GM15510 (cell line): ENCODE results near the gene C3orf18.

Source experiments
- POLR2A ChIP-seq: IDR thresholded peaks from 3 replicates; pipeline ENCODE4 v1.6.1; 2011; ENCODE audit warnings: borderline replicate concordance; ENCODE audit not compliant: insufficient read length; ENCODE audit errors: extremely low read depth

The C3orf18 gene

GRCh38 chr3:50549226-50549625 lies 18.3 kb downstream of the C3orf18 start:
- TF ChIP-seq POLR2A, result no peak

- no peak for TF ChIP-seq POLR2A
These were observed 21.8 kb downstream of the C3orf18 start for GRCh38 chr3:50545781-50546180.

- TF ChIP-seq POLR2A, result no peak
These were observed 25.1 kb downstream of the C3orf18 start for GRCh38 chr3:50542177-50543034.

GRCh38 chr3:50539356-50540286 lies 27.9 kb downstream of the C3orf18 start:
- no peak for TF ChIP-seq POLR2A

DNA sequence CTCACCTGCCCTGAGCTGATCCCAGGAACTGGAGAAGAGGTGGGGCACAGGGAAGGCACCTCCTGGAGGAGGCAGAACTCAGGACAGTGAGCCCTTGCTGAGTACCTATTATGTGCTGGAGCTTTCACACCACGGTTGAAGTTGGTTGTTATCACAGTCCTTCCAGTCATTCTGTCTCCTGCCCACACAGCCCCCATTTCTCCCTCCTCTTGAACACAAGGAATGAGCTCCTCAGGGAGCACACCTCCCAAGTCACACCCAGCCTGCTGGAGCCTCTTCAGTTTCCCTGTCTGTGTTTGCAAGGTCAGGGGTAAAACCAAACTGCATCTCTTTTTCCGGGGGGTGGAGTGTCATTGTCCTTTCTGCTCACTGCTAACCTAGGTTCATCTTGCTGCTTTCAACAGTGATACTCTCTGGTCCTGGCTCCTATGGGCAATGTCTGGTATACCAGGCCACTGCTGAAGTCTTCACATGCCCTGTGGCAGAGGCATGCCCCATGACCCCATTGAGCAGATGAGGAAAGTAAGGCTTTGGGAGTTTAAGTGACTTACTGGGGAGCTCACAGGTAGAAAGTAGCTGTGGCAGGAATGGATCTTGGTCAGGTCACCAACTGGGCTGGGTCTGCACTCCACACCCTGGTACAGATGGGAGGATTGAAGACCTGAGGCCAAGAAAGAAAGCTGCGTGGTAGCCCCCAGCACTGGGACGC lies 30.0 kb downstream of the C3orf18 start:
- TF ChIP-seq POLR2A, result no peak

DNA sequence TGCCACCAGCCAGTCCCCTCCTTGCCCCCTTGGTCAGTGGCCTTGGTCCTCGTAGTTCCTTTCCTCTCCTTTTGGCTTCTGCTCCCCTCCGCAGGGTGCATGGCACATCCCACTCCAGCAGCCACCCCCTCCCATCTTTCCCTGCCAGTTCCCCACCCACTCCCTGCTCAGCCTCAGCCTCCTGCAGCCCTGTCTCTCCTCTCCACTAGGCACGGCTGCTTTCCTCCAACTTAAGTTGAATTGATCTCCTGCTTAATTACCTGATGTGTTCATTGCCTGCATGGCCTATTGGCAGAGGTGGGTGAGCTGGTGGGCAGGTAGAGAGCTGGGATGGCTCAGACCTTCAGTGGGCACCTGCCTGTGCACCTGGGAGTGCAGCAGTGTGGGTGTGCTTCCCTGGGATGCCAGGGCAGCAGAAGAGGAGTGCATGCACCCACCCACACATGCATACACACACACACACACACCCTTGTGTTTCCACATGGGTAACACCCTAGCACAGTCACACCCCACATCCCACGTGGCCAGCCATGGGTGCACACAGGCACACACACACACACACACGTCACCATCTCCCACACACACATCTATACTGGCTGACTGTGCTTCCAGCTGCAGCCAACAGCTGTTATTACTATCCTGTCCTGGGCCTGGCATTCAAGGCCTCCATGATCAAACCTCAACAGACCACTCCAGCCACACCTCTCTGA lies 30.9 kb downstream of the C3orf18 start:
- TF ChIP-seq POLR2A, result no peak

DNA sequence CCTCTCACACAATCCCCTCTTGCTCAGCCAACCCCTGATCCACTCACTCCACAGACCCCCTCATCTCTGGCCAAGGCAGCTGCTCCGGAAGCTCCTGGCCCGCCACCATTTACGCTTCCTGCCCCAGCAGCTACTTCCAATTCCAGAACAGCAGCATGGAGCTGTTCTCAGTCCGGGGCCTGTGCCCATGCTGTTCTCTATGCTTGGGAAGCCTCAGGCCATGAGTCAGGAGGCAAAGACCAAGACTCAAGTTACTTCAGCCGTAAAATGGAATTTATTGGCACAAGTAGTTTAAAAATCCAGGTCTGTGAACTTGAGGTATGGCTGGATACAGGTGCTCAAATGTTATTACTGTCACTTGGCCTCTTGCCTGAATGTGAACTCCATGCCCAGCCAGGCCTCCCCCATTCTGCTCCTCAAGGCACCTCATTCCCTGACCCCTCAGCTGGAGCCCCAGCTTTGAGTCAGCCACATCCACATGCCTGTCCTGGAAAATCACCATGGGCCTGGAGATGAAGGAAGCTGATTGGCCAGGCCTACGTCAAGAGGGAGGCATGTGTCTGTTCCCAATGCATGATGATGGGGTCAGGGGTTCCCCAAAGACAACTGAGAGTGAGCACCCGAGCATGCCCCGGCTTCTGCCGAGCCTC lies 32.7 kb downstream of the C3orf18 start:
- no peak for TF ChIP-seq POLR2A

DNA sequence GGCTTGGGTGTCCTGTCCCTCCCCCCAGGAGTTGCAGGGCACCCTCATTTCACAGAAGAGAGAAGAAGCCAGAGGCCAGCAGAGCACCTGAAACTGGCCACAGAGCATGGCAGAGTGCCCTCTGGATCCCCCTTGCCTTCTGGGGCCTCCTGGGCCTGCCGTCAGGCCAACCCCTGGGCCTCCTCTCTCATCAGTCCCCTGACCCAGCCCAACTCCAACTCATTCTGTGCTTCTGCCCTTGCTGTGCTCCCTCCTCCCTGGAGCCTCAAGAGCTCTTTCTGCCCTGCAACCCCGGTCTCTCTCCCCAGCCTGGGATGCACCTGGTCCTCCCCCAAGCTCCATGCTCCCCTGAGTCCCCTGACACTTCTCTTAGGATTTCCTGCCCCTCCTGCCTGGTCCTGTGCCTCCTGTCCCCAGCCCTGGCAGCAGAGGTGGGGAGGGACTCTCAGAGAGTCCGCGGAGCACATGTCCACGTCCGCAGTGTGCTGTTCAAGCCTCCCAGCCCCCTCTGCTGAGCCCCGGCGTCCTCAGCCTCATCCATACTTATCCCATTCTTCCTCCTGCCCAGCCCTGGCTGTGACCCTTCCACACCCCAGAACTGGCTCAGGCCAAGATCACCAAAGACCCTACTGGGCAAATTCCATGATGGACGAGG lies 33.6 kb downstream of the C3orf18 start:
- no peak for TF ChIP-seq POLR2A

- TF ChIP-seq POLR2A, result no peak
These were observed 34.2 kb downstream of the C3orf18 start for GRCh38 chr3:50533316-50533715.

DNA sequence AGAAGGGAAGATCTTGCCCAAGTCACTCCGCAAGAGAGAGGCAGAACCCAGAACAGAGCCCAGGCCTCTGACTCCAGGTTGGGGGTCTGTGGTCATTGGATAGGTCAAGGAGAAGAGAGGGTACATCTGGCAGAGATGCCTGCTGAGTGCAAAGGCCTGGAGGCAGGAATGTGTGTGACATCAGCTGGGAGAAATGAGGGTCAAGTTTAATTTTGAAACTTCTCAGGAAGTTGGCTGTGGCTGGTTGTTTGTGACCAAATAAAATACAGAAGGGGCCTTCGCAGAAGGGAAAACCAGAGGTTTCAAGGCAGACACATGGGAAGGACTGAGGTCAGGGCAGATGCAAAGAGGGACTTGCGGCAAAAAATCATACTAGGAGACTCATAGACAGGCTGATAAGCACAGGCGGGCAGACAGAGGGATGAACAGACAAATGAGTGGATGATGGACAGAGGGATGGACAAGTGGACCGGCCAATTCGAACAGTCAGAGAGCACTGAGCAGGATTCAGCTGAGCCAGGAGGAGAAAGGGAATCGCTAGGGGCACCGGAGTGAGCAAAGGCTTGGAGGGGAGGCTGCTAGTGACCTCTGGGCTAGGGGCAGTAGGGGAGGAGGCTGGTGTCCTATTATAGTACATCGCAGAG lies 35.4 kb downstream of the C3orf18 start:
- TF ChIP-seq POLR2A, result no peak

GRCh38 chr3:50531201-50531600 lies 36.3 kb downstream of the C3orf18 start:
- TF ChIP-seq POLR2A, result no peak

DNA sequence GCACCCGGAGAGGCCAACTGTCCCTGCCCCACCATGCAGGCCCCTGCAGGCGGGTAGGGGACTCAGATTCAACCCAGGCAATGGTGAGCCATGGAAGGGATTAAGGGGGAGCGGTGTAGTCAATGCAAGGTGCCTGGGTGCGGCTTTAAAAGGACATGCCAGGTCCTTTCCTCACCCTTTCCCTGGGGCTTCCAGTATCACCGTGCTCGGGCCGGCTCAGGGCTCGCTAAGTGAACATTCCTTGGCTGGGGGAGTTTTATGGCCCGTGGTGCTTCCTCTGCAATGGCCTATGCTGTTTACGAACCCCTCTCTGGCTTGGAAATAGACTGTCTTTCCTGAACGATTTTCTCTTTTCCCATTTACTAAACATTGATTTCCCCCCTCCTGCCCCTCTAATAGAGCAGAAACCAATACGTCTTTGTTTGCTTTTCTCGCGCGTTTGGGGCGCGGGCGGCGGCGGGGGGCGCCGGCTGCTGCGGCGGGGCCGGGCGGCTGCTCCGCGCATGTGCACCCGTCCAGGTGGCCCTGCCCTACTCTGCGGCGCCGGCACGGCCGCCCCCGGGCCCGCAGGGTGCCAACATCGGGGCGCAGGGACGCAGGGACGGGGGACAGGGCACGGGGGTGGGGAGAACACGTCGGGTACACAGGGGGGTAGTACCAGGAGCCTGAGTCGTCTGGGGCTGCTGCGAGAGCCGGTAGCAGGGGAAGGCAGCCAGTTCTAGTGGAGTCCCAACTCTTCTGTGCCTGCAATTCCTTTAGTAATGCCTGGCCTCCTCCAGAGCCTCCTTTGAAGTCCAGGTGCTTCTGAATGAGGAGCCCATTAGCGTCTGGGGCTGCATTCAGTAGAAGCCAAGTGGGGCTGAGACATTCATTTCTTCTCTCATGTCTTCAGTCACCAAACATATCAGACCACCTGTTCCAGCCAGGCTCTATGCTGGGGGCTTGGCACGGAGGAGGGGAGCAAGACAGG lies 37.3 kb downstream of the C3orf18 start:
- TF ChIP-seq POLR2A, result no peak
